NOMO-1 treated with DMSO at 0.1 percent for 48 hours (cell line): Measurements from ENCODE around the gene TMEM156.
"Not testable (repeated sequence)": the region's sequence is repeated elsewhere in the genome, so short reads cannot be mapped to it uniquely, and the experiment has no call there.

Experiments used
- DNase-seq: peaks from one replicate; lab custom pipeline; 2025; ENCODE audit not compliant: unreplicated experiment; lab: John Stamatoyannopoulos, UW

TMEM156 gene

DNA sequence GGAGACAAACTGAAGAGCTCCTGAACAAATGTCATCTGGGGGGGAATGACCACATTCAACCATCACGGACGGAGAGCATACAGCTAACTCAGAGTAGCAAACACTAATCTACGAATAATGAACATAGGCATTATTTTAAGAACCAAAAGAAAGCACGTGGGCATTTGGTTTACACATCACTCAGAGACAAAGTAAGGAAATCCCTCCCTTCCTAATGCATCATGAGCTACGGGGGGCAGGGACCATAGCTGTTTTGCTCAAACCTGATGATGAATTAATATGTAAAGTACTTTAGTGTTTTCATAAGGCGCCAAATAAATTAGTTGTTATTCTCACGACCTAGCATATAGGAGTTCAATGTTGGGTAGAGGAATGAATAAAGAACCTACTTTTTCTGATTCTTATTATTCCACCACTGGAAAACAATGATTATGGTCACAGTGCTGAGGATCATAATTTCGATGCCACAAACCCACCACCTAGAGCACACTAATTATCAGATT, 11.7 kb upstream of the TMEM156 start:
- peak; percentile 32 for DNase-seq

DNA sequence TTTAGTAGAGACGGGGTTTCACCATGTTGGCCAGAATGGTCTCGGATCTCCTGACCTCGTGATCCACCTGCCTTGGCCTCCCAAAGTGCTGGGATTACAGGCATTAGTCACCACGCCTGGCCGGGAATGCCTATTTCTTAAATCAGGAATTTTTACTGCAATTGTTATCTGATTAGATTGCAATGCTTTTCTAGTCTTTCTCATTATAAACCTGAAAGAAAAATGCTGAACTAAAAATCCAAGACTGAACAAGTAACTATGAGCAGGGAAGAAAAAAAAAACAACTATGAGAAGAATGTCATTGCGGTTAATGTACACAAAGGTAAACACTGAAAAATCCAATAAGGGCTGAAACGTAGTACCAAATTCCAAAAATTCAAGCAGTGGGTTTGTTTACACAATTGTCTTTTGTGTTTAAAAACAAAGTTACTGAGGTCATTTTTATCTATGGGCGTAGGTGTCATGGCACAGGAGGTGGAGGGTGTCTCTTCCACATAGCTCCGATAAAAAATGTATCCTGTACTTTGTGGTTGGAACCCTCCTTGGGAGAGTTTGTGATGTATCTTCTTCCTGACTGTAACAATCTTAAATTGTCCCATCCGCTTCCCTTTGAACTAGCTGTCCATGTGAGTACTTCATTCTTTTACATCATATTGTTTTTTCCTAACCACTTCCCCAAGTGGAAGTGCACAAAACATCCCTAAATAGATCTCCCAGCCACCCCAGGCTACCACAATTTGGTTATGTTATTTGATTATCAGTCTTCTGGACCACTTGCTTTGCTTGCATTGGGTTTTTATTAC, 11.1 kb upstream of the TMEM156 start:
- peak; percentile 17 for DNase-seq

DNA sequence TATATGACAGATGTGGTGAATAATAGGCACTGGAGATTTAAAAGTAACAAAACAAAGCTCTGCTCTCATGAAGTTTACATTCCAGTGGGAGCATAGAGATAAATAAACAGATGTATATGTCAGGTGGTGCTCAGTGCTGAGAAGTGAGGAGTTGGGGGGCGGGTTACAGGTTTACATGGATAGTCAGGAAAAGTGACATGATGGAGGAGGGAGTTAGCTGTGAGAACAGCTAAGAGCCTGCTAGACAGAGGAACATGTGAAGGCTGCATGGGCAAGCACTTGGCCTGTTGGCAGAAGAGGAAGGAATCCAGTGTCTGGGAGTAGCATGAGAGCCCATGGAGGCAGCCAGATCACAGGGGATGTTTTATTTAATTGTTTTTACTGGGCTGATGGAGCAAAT, 10.2 kb upstream of the TMEM156 start:
- DNase-seq, result no peak

DNA sequence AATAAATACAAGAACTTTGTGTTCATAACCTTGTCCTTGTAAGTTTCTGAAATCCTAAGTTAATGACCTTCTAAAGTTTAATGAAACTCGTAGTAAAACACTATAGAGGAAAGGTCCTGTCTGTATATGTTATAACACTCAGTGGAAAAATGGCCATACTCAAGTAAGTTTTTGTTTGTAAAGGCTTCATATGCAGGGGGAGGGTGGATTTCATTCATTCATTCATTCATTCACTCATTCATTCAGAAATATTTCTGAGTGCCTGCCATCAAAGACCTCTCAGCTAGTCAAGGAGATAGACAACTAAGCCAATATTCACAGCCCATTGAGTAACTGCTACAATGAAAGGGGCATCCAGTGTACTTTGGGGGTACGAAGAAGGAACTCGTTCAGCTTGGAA, 6.9 kb upstream of the TMEM156 start:
- DNase-seq, result no peak

DNA sequence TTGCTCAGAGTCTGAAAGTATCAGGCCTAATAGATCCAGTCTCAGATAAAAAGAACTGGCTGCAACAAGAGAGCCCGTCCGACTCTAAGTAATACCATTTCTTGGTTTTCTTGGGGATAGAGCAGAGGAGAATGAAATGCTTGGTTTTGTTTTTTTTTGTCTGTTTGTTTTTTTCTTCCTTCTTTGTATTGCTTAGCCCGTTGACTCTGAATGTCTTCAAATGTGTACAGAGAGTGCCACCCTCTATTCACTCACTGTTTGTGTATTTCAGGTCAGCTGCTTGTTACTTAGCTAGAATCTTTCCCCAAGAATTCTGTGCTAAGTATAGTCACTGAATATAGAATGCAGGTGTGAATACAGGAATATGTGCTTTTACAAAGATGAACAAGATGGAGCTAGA, 5.7 kb upstream of the TMEM156 start:
- DNase-seq, result no peak

DNA sequence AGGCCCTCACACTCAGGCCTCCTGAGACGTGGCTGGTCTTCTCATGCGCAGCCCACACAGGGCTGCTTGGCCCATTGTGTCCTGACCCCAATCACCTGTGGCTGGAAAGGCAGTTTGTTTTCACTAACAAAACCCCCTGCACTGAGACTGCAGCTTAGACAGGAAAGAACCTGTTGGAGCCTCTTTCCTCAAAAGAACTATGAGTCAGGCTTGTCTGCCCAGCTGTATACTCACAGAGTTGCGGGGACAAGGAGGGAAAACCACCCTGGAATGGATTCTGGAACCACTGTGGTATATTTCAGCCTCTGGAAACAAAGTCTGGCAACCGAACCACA, 5.2 kb upstream of the TMEM156 start:
- DNase-seq, result no peak

DNA sequence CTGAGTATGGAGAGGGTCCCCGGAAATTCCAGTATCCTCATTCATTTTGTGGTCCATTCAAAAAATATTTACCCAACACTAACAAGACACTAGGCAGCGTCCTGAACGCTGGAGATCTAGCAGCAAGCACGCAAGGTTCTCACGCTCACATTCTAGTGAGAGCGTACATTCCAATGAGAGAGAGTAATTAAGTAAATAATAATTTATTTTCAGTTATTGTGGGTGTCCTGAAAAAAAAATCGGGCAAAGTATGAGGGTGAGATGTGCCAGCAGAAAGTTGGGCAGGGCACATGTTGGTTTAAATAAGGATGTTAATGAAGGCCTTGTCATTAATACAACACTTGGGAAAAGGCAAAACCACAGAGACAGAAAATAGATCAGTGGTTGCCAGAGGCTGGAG, 4.0 kb upstream of the TMEM156 start:
- DNase-seq, result no peak

DNA sequence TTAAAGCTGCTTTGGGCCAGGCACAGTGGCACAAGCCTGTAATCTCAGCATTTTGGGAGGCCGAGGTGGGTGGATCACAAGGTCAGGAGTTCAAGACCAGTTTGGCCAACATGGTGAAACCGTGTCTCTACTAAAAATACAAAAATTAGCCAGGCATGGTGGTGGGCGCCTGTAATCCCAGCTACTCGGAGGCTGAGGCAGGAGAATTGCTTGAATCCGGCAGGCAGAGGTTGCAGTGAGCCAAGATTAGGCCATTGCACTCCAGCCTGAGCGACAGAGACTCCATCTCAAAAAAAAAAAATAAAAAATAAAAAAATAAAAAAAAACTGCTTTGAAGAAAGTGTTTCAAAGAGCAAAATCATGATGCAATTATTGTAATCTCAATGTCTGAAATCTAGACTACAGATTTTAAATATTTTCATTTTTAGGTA, 604 bp downstream of the TMEM156 start:
- not testable (repeated sequence) for DNase-seq

DNA sequence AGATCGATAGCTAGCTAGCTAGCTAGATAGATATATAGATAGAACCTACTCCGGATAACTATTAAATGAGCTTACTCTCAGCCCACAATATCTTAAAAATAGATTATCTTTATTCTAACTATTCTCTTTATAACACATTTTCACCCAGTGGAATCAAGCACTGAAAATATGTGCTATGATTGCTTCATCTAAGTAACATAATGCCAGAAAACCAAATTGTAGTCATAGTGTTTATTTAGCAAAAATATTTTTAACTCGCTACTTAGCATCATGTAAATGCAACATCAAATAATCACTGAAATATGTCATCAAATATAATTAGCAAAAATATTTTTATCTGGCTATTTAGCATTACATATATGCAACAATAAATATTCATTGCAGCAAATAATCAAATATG, 1.5 kb downstream of the TMEM156 start:
- DNase-seq, result no peak

DNA sequence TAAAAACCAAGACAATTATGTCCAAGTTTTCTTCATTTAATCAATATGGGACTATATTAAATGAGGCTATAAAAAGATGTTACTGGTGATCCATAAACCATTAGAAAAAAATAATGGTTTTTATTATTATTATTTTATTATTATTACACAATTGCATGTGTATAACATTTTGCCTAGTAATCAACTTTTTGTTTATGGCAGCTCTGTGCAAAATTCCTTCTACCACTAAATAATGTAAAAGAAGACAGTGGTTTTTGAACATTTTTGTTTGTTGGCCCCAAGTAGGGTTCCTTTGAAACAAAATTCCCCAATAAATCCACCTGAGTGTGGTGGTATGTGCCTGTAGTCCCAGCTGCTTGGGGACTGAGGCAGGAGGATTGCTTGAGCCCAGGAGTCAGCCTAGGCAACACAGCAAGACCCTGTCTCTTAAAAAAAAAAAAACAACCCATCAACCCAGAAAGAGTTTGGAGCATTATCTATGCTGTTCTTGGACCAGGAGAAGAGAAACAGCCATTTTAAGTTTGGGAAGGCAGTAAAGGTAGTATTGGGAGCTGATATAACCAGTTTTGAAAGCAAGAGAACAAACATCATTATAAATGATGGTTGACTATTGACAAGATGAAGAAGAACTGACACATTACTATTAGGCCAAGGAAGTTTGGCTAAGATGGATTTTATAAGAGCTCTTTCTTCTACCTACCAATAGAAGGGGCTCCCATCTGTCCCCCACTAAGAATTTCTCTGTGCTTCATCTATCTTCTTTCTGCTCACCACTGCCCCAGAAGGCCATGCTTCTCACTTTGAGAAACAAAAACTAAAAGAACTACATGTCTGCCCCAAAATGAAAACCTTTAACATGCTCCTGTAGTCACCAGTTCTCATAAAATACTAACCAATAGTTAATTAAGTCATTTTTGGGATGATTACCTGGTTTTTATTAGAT, 2.2 kb downstream of the TMEM156 start:
- DNase-seq, result peak; percentile 38

DNA sequence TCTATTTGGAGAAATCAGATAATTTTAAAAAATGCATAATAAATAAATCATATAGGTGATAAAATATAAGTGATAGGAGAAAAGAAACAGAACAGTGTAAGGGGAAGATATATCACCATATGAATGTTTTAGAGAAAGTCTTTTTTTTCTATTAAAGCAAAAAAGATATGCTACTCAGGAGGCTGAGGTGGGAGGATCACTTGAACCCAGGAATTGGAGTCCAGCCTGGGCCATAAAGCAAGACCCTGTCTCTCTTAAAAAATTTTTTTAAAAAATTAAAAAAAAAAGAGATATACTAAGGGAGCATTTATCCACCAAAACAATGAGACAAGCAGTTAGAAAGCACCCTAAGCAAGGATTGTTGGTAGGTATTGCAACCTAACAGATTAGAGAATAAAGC, 6.1 kb downstream of the TMEM156 start:
- DNase-seq, result no peak

DNA sequence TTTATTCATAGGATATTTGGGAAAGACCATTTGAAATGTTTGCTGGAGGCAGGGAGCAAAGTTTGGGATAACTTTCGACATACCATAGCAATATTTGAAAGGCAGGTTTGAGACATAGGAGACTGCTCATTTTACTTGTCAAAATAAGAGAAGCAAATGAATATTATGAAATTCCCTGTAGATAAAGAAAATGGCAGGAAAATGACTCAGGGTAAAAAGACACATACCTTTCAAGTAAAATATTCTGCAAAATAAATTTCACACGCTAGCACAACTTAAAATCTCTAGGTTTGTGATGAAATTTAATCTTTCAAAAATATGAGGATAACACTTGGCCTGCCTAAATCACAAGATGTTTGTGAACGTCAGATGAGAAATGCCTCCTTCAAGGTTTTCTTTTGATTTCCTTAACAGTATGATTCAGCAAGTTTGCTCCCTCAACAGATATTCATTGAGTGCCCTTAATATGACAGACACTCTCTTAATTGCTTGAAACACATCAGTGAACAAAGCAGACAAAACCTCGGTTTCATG, 6.6 kb downstream of the TMEM156 start:
- peak; percentile 70 for DNase-seq

DNA sequence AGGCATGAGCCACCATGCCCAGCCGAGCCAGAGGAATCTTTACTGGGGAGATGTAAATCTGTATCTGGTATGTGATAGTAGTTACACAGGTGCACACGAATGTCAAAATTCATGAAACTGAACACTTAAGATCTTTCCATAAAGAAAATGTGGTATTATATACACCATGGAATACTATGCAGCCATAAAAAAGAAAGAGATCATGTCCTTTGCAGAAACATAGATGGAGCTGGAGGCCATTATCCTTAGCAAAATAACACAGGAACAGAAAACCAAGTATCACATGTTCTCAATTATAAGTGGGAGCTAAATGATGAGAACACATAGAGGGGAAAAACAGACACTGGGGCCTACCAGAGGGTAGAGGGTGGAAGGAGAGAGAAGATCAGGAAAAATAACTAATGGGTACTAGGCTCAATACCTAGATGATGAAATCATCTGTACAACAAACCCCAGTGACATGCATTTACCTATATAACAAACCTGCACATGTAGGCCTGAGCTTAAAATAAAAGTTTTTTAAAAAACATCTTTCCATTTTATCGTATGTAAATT, 7.8 kb downstream of the TMEM156 start:
- no peak for DNase-seq

DNA sequence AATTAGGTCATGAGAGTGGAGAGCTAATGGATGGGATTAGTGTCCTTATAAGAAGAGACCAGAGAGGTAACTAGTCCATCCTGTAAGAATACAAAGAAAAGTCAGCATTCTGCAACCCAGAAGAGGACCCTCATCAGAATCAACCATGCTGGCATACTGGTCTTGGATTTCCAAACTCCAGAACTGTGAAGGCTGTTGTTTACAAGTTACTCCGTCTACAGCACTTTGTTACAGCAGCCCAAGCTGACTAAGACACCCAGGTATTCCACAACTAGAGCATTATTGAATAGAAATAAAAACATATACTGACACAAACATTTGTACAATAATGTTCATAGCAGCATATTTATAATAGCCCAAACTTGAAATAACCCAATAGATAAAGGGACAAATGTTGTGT, 9.2 kb downstream of the TMEM156 start:
- no peak for DNase-seq

DNA sequence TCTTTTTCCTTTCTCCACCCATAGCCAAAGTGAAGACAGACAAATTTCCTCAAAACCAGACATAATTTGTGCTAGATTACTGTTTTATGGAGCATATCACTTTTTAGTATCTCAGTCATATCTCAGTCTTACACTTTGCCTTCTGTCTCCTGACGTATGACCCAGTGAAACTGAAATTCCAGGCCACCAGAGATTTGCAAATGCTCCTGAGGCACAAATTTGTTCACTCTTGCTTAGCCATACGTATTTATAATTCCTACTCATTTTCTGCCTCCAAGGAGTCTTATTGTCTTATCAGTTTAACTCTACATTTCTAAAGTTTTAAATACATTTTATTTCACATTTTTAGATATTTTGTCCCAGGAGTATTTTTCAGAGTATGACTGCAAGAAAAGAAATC, 10.0 kb downstream of the TMEM156 start:
- DNase-seq, result no peak

DNA sequence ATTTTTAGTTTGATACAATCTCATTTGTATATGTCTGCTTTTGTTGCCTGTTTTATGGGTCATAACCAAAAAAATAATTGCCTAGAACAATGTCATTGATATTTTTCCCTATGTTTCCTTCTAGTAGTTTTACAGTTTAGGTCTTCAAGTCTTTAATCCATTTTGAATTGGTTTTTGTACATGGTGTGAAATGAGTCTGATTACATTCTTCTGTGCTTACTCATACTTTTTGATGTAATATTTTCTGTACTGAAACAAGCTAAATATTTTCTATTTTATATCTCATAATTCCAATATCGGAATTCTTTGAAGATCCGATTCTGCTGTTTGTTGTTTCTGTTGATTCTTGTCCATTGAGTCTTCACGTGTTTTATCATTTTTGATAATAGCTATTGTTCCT, 10.6 kb downstream of the TMEM156 start:
- DNase-seq, result no peak

DNA sequence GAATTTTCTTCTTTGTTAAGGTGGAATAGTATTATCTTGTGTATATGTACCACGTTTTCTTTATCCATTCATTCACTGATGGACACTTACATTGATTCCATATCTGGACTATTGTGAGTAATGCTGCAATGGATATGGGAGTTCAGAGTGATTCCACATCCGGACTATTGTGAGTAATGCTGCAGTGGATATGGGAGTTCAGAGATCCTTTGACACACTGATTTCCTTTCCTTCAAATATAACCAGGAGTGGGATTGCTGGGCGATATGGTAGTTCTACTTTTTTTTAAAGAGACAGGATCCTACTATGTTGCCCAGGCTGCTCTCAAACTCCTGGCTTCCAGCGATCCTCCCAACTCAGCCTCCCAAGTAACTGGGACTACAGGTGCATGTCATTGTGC, 12.1 kb downstream of the TMEM156 start:
- no peak for DNase-seq

DNA sequence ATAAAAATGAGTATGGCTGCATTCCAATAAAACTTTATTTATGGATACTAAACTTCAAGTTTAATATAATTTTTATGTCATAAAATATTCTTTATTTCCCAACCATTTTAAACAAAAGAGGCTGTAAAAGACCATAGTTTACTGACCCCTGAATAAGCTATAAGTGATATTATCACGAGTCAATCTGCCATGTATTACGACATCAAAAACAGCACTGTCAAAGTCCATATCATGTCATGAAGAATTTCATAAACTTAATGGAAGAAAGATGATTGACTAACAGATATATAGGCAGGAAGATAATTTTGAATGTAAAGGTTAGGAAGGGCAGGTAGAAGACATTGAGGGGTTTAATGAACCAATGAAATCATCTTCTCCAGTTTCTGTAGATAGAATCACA, 18.2 kb downstream of the TMEM156 start:
- no peak for DNase-seq

DNA sequence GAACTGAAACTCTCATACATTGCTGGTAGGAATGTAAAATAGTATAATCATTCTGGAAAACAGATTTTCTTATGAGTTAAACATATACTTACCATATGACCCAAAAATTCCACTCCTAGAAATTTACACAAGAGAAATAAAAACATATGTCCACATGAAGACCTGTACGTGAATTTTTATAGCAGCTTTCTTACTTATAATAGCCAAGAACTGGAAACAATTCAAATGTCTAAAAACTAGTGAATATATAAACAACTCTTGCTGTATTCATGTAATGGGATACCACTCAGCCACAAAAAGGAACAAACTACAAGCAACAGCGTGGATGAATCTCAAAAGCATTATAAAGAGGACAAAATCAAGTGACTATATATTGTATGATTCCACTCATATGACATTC, 27.5 kb downstream of the TMEM156 start:
- DNase-seq, result no peak

DNA sequence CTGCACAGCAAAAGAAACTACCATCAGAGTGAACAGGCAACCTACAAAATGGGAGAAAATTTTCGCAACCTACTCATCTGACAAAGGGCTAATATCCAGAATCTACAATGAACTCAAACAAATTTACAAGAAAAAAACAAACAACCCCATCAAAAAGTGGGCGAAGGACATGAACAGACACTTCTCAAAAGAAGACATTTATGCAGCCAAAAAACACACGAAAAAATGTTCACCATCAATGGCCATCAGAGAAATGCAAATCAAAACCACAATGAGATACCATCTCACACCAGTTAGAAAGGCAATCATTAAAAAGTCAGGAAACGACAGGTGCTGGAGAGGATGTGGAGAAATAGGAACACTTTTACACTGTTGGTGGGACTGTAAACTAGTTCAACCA, 30.2 kb downstream of the TMEM156 start:
- DNase-seq, result not testable (repeated sequence)

DNA sequence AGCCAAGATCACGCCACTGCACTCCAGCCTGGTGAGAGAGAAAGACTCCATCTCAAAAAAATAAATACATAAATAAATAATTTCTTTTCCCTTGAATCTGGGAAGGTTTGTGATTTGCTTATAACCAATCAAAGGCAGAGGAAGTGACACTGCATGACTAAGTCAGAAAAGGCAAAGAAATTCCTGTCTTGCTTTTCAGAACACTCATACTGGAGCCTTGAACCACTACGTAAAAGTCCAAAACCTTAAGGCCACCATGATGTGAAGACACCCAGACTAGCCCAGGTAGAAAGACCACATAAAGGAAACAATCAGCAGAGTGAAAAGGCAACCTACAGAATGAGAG, 36.6 kb downstream of the TMEM156 start:
- no peak for DNase-seq

DNA sequence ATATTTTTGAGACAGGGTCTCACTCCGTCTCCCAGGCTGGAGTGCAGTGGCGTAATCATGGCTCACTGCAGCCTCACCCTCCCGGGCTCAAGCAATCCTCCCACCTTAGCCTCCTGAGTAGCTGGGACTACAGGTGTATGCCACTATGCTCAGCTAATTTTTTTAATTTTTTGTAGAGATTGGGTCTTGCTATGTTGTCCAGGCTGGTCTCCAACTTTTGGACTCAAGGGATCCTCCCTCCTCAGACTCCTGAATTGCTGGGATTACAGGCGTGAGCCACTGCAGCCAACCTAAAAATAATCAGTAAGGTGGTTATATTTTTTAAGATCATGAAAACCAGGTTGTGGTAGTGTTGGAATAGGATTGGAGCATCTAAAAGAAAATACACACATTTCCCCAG, 38.1 kb downstream of the TMEM156 start:
- DNase-seq, result no peak
